Activated CD8-positive, alpha-beta memory T cell treated with anti-CD3 and anti-CD28 coated beads, Interleukin-2, amount 50 U/mL, for 24 hours (primary cell): Measurements from ENCODE around the gene C1orf74.
"Not testable (repeated sequence)": the region's sequence is repeated elsewhere in the genome, so short reads cannot be mapped to it uniquely, and the experiment has no call there.

Experiments
- DNase-seq: peaks from one replicate; pipeline ENCODE4 v3.0.0-alpha.2; 2020; ENCODE audit errors: extremely low read depth

C1orf74 gene

GRCh38 chr1:209805875-209806760 is 21.8 kb upstream of the C1orf74 start, which contains the start of gene IRF6:
Gene IRF6, minus strand, starts transcription at chr1:209806142. Its CDS starts 4,729 bp downstream, at chr1:209801413.
- peak; percentile 14 for DNase-seq

GRCh38 chr1:209805341-209805781 is 21.0 kb upstream of the C1orf74 start:
- no peak for DNase-seq

DNA sequence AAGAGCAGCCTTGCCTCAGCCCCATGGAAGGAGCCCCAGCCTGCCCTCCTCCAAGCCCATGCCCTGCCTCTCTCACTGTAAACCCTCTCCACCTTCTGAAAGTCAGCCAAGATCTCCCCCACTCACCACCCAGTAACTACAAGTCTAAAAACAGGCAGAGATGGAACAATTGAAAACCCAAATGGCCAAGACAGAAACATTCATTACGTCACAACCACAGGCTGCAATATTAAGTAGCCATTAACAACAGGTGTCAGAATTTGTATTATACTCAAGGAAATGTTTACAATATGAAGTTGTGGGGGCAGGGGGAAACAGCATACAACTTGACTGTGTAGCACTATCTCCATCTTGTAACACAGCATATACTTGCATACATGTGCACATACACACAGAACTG is 19.2 kb upstream of the C1orf74 start:
- no peak for DNase-seq

- DNase-seq: no peak
These were observed 18.4 kb upstream of the C1orf74 start for GRCh38 chr1:209802780-209803152.

GRCh38 chr1:209802117-209802779 is 17.9 kb upstream of the C1orf74 start:
- no peak for DNase-seq

DNA sequence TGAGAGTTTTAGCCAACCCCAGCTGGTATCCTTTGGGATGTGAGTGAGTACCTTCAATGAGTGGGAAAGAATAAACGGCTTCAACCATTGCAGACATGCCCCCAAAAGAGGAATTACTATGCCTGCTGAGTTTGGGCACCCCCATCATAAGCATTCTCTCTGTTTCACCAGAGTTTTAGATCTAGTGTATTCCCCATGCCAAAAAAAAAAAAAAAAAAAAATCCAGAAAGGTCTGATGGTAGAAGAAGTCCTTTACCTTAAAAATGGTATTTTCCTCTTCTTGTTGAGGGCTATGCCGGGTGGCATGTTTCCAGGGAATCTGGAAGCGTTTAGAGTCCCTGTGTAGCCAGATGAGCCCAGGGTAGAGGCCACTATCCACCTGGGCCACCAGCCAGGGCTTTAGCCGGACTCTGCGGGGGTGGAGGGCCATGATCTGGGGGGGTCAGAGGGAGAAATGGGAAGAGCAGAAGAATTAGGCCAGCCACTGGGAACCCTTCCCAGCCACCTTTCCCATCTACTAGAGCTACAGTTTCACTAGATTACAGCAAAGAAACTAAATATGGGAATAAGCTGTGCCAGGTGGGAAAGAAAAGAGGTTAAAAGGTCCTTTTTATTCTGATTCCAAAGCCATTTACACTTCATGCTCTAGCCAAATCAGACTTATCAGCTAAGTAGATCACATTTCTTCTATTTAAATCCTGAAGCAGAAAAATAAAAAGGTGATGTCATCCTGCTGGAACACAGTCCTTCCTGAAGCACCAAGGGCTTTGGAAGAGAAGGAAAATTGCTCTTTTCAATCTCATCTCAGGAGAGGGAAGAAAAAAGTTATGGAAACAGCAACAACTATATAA is 16.9 kb upstream of the C1orf74 start:
- DNase-seq: no peak

DNA sequence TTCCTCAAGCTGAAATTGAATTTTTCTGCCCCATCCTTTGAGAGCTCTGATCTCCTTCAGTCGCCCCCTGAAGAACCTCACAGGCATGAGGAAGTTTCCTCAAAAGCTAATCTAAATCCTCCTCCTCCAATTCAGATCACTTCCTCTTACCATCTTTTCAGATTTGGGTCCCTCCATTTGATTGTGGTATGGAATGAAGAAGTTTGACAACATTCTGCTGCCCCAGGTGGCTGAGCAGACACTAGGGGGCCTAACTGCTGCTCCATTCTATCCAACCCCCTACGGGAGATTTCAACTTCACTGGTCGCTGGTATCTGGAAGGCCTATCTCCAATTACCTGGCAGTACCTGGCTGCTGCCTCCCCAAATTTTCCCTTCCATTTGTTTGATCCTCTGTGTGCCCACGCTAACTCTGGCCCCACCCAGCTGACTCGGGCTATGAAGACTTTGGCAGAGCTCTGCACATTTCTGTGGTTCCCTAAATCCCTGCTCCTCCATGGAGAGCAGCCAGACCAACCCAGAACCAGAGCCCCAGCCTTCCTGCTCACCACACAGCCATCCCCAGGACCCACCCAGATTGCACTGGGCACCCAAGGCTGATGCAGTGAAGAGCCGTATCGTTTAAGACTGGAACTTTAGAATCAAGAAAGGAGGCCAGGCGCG is 13.8 kb upstream of the C1orf74 start:
- DNase-seq: no peak

DNA sequence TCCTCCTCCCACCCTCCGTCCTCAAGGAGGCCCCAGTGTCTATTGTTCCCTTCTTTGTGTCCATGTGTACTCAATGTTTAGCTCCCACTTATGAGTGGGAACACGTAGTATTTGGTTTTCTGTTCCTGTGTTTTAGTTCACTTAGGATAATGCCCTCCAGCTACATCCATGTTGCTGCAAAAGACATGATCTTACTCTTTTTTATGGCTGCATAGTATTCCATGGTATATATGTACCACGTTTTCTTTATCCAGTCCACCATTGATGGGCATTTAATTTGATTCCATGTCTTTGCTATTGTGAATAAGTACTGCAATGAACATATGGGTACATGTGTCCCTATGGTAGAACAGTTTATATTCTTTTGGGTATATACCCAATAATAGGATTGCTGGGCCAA is 9.4 kb upstream of the C1orf74 start:
- DNase-seq: not testable (repeated sequence)

- no peak for DNase-seq
These were observed 7.6 kb upstream of the C1orf74 start for GRCh38 chr1:209791920-209792319.

DNA sequence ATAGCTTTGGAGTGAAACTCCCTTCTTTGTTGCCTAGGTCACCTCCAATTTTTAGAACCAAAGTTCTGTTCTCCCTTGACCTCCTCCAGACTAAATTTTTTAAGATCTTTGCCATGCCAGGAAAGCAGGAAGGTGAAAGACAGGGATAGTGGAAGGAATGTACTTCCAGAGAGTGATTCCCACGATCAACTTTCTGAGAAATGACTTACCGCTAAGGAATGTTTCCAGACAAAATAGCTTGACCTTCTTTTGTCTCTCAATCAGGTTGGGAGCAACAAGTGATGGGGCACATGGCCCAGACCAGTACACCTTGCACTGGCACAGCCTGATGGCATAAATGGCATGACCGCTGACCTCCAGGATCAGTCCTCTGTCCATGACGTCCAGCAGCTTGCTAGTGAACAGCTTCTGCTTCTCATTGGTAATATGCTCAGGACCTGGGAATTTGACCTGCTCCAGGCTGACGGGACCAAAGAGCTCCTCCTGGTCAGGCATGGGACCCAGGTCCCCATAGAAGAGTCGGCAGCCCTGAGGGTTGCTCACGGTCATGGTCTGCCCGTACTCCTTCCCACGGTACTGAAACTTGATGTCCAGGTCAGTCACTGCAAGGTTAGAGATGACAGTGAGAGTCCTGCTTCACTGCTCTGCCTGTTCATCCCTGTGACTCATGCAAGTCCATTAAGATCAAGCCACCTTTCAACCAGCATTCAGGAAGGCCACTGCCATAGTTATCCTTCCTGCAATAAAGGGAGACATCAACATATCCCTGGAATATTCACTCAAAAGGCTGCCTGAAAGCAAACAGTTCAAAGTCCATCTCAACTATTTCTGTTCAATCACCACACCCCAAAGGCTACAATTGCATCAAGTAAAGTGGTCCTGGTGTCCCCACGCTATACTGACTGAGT is 6.2 kb upstream of the C1orf74 start:
- no peak for DNase-seq

DNA sequence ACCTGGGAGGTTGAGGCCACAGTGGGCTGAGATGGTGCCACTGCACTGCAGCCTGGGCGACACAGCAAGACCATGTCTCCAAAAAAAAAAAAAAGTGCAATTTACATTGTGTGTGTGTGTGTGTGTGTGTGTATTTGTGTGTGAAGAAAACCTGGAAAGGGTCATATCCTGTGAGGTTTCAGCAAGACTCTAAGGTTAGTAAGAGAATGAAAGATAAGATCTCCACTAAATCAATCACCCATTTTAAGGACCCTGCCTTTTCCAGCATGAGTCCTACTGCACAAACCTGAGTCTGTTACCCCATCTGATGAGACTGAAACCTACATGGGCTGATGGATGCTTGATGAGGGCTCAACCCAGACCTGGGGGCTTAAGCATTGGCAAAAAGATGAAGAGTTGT is 4.9 kb upstream of the C1orf74 start:
- DNase-seq: no peak

DNA sequence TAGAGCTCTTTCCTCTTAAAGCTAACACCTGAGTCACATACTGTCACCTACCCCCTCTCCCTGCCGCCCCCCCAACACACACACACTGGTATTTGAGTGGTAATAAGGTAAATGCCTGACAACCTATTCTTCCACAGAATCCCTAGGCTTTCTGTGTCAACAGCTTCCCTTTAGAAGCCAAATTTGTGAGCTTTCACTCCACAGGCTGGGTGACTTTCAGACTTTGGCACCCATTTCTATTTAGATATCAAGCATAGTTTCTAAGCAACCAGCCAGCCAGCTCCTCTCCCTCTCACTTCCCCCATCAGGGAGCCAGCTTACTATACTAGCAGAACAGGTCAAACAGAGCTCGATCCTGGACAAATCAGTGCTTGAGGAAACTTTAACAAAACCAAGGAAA is 3.2 kb upstream of the C1orf74 start:
- DNase-seq: no peak

- DNase-seq: no peak
These were observed 1.8 kb upstream of the C1orf74 start for GRCh38 chr1:209786146-209786545.

- no peak for DNase-seq
These were observed 1.2 kb upstream of the C1orf74 start for GRCh38 chr1:209785592-209785991.

DNA sequence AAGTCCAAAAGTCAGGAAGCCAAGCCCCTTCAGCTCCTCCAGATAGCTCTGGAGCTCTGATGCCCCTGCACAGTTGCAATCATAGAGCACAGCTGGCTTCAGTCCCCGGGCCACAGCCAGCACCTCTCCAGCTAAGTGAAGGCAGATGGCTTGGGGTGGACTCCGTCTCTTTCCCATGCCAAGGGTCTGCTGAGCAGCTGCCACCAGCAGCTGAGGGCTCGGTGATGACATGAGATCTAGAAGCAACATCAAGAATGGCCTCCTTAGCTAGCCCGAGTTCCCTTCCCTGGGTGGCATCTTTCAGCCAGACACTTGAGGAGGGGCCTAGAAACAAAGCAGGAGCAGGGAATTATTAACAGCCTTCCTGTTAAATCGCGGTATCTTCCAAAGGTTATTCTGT is 973 bp downstream of the C1orf74 start:
- no peak for DNase-seq

DNA sequence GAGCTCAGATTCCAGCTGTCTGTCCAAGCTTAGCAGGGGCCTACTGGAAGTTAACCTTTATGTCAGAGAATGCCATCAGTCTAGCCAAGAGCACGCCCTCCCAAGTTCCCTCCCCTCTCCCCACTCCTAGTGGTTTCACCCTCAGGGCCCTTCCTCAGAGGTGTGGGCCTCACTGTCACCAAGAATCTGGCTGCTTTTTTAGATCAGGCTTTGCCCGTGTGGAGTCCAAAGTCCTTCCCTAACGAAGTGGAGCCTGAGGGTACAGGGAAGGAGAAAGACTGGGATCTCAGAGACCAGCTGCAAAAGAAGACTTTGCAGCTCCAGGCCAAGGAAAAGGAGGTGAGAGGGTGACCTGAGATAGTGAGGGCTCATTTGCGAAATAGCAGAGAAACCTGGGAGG is 4.1 kb downstream of the C1orf74 start:
- no peak for DNase-seq

- no peak for DNase-seq
These were observed 6.3 kb downstream of the C1orf74 start for GRCh38 chr1:209778102-209778501.

GRCh38 chr1:209777587-209777986 is 6.8 kb downstream of the C1orf74 start:
- DNase-seq: no peak

- DNase-seq: no peak
These were observed 8.7 kb downstream of the C1orf74 start for GRCh38 chr1:209775678-209776077.

DNA sequence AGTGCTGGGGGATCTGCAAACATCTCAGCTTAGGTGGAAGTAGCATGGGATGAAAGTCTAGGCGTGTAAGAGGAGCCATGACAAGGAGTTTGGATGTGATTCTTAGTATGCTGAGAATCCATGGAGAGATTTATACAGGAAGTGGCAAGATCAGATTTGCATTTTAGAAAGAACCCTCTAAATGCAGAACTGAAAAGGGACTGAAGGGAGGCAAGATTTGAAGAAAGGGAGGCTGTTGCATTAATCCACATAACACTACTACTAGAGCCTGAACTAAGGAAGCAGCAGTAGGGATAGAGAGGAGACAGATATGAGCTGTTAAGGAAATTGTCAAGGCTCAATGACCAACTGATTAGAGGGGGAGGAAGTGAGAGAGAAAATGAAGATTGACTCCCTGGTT is 9.8 kb downstream of the C1orf74 start:
- no peak for DNase-seq

GRCh38 chr1:209772126-209772525 is 12.2 kb downstream of the C1orf74 start:
- DNase-seq: no peak
